IMR-90 (cell line): ENCODE measurements around the gene RPS6KA5.

Source experiments
- CEBPB ChIP-seq: IDR thresholded peaks from 2 replicates; pipeline ENCODE4 v1.6.1; 2012; ENCODE audit warnings: low read depth, low read length, improper control_type of control experiment
- CTCF ChIP-seq: conservative IDR thresholded peaks from 2 replicates; pipeline ENCODE4 v1.5.1; 2012; ENCODE audit warnings: mild to moderate bottlenecking, low read depth, low read length, improper control_type of control experiment
- POLR2A ChIP-seq: IDR thresholded peaks from 2 replicates; pipeline ENCODE4 v1.6.1; 2012; ENCODE audit warnings: mild to moderate bottlenecking, low read depth, low read length
- RFX5 ChIP-seq: IDR thresholded peaks from 2 replicates; pipeline ENCODE4 v1.8.0; 2012; ENCODE audit warnings: low read depth, mild to moderate bottlenecking, low read length, moderate library complexity
- SMC3 ChIP-seq: fragments of 150-350 bp; IDR thresholded peaks from 2 replicates; pipeline ENCODE4 v1.6.1; 2016; ENCODE audit warnings: low read depth, mild to moderate bottlenecking, antibody characterized with exemption, low read length, moderate library complexity

GRCh38 chr14:91067186-91067585, 6.7 kb upstream of the RPS6KA5 start:
- TF ChIP-seq RFX5 (no peak), CTCF (no peak), CEBPB (no peak), SMC3 (no peak), POLR2A (no peak)
